DOHH2 (cell line): ENCODE measurements around the gene PITX3.

ENCODE experiments used
- H3F3A ChIP-seq: fragments of 200-600 bp; sonication (generic), shearing (Covaris generic); 2 replicates; pipeline ENCODE4 v1.6.0; 2016; ENCODE audit warnings: antibody characterized with exemption, mild to moderate bottlenecking; ENCODE audit not compliant: control insufficient read depth, insufficient read depth
- H3K27ac ChIP-seq: fragments of 200-600 bp; sonication (generic); 2 replicates; pipeline ENCODE4 v1.5.1; 2014; ENCODE audit warnings: low read depth, mild to moderate bottlenecking, low read length, moderate library complexity
- H3K27me3 ChIP-seq: fragments of 200-600 bp; sonication (generic); 2 replicates; pipeline ENCODE4 v1.6.1; 2014; ENCODE audit warnings: mild to moderate bottlenecking, low read length, mixed read lengths; ENCODE audit not compliant: control insufficient read depth
- H3K36me3 ChIP-seq: fragments of 200-600 bp; sonication (generic); 2 replicates; pipeline ENCODE4 v1.6.1; 2014; ENCODE audit warnings: mild to moderate bottlenecking, low read length, moderate library complexity, mixed read lengths; ENCODE audit not compliant: control insufficient read depth
- H3K4me1 ChIP-seq: fragments of 200-600 bp; sonication (generic); 2 replicates; pipeline ENCODE4 v1.6.1; 2014; ENCODE audit warnings: mild to moderate bottlenecking, low read length, mixed read lengths; ENCODE audit not compliant: control insufficient read depth
- H3K4me2 ChIP-seq: fragments of 200-600 bp; sonication (generic); 2 replicates; pipeline ENCODE4 v1.6.0; 2014; ENCODE audit warnings: mild to moderate bottlenecking, low read length, moderate library complexity
- H3K4me3 ChIP-seq: fragments of 200-600 bp; sonication (generic); 2 replicates; pipeline ENCODE4 v1.5.1; 2014; ENCODE audit warnings: mild to moderate bottlenecking, low read length, mixed read lengths
- H3K79me2 ChIP-seq: fragments of 200-600 bp; sonication (generic); 2 replicates; pipeline ENCODE4 v1.6.1; 2014; ENCODE audit warnings: mild to moderate bottlenecking, low read length, mixed read lengths; ENCODE audit not compliant: control insufficient read depth
- H3K9me2 ChIP-seq: fragments of 200-600 bp; sonication (generic); replicated peaks from 2 replicates; pipeline ENCODE4 v1.6.1; 2014; ENCODE audit warnings: mild to moderate bottlenecking, low read length, mixed read lengths; ENCODE audit not compliant: control insufficient read depth
- H3K9me3 ChIP-seq: fragments of 200-600 bp; sonication (generic); 2 replicates; pipeline ENCODE4 v1.6.1; 2014; ENCODE audit warnings: antibody characterized with exemption, low read length, mixed read lengths; ENCODE audit not compliant: control insufficient read depth, insufficient read depth
- H4K20me1 ChIP-seq: fragments of 200-600 bp; sonication (generic); 2 replicates; pipeline ENCODE4 v1.6.0; 2014; ENCODE audit warnings: low read depth, mild to moderate bottlenecking, antibody characterized with exemption, low read length, moderate library complexity; ENCODE audit not compliant: control insufficient read depth, insufficient read depth
- CTCF ChIP-seq: fragments of 200-600 bp; sonication (generic); IDR thresholded peaks from one replicate; pipeline ENCODE4 v1.5.1; 2014; ENCODE audit warnings: antibody characterized with exemption, mild to moderate bottlenecking, low read depth, low read length; ENCODE audit not compliant: poor library complexity, severe bottlenecking
- EZH2phosphoT487 ChIP-seq: fragments of 200-600 bp; sonication (generic); IDR thresholded peaks from 2 replicates; pipeline ENCODE4 v1.6.1; 2017; ENCODE audit warnings: borderline replicate concordance, mild to moderate bottlenecking, antibody characterized with exemption, low read length, moderate library complexity, mixed read lengths

PITX3 gene

GRCh38 chr10:102287991-102288390 lies 46.7 kb upstream of the PITX3 start:
- Histone ChIP-seq H4K20me1 (peaks cover 3% of the 10 kb centered on the region; the same call in 1 of the 2 replicates), H3K79me2 (peaks cover 13% of the 10 kb centered on the region)

GRCh38 chr10:102287538-102287937 lies 46.2 kb upstream of the PITX3 start:
- H3K36me3 ChIP-seq = peaks cover 5% of the 10 kb centered on the region; the same call in 1 of the 2 replicates
- no peaks in the 10 kb centered on the region for H3K9me3 ChIP-seq
- peaks cover 3% of the 10 kb centered on the region; the same call in 1 of the 2 replicates for H4K20me1 ChIP-seq
- H3K27ac ChIP-seq = no peak overlapping the region
- H3F3A ChIP-seq = no peaks in the 10 kb centered on the region
- H3K4me2 ChIP-seq = no peak overlapping the region
- H3K4me3 ChIP-seq = no peak overlapping the region
- no peaks in the 10 kb centered on the region for H3K27me3 ChIP-seq
- H3K9me2 ChIP-seq = no peaks in the 10 kb centered on the region
- peaks cover 15% of the 10 kb centered on the region for H3K79me2 ChIP-seq
- no peak for TF ChIP-seq EZH2phosphoT487
- TF ChIP-seq CTCF = no peak
- no peaks in the 10 kb centered on the region for H3K4me1 ChIP-seq

More at GRCh38 chr10:102287991-102288390, 46.7 kb upstream of the PITX3 start:
- H3K9me2 ChIP-seq = no peaks in the 10 kb centered on the region
- no peaks in the 10 kb centered on the region for H3K27me3 ChIP-seq
- no peaks in the 10 kb centered on the region for H3F3A ChIP-seq
- H3K4me1 ChIP-seq = no peaks in the 10 kb centered on the region
- H3K4me2 ChIP-seq = no peak overlapping the region
- H3K36me3 ChIP-seq = peaks cover 4% of the 10 kb centered on the region; the same call in 1 of the 2 replicates
- H3K4me3 ChIP-seq = no peak overlapping the region
- TF ChIP-seq CTCF (no peak), EZH2phosphoT487 (no peak)
- H3K9me3 ChIP-seq = no peaks in the 10 kb centered on the region
- no peak overlapping the region for H3K27ac ChIP-seq

GRCh38 chr10:102286216-102286615 lies 44.9 kb upstream of the PITX3 start:
- no peaks in the 10 kb centered on the region for H3K27me3 ChIP-seq
- peaks cover under 1% of the 10 kb centered on the region; the same call in 1 of the 2 replicates for H3K4me1 ChIP-seq
- H4K20me1 ChIP-seq = peaks cover 3% of the 10 kb centered on the region; the same call in 1 of the 2 replicates
- peaks cover 7% of the 10 kb centered on the region; the same call in 1 of the 2 replicates for H3K36me3 ChIP-seq
- H3K9me2 ChIP-seq = no peaks in the 10 kb centered on the region
- no peaks in the 10 kb centered on the region for H3K9me3 ChIP-seq
- no peak overlapping the region for H3K4me2 ChIP-seq
- H3K4me3 ChIP-seq = no peak overlapping the region
- H3F3A ChIP-seq = no peaks in the 10 kb centered on the region
- no peak overlapping the region for H3K27ac ChIP-seq
- peaks cover 11% of the 10 kb centered on the region for H3K79me2 ChIP-seq
- no peak for TF ChIP-seq CTCF
- TF ChIP-seq EZH2phosphoT487 = no peak
